GM21576 (cell line): ENCODE measurements around the gene ACAP1.

Experiments
- ATAC-seq: cut with Tn5 transposase; IDR thresholded peaks from one replicate; pipeline ENCODE4 v1.9.1; 2021; ENCODE audit warnings: mild to moderate bottlenecking, moderate library complexity; ENCODE audit not compliant: unreplicated experiment

ACAP1 gene, protein sequence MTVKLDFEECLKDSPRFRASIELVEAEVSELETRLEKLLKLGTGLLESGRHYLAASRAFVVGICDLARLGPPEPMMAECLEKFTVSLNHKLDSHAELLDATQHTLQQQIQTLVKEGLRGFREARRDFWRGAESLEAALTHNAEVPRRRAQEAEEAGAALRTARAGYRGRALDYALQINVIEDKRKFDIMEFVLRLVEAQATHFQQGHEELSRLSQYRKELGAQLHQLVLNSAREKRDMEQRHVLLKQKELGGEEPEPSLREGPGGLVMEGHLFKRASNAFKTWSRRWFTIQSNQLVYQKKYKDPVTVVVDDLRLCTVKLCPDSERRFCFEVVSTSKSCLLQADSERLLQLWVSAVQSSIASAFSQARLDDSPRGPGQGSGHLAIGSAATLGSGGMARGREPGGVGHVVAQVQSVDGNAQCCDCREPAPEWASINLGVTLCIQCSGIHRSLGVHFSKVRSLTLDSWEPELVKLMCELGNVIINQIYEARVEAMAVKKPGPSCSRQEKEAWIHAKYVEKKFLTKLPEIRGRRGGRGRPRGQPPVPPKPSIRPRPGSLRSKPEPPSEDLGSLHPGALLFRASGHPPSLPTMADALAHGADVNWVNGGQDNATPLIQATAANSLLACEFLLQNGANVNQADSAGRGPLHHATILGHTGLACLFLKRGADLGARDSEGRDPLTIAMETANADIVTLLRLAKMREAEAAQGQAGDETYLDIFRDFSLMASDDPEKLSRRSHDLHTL

DNA sequence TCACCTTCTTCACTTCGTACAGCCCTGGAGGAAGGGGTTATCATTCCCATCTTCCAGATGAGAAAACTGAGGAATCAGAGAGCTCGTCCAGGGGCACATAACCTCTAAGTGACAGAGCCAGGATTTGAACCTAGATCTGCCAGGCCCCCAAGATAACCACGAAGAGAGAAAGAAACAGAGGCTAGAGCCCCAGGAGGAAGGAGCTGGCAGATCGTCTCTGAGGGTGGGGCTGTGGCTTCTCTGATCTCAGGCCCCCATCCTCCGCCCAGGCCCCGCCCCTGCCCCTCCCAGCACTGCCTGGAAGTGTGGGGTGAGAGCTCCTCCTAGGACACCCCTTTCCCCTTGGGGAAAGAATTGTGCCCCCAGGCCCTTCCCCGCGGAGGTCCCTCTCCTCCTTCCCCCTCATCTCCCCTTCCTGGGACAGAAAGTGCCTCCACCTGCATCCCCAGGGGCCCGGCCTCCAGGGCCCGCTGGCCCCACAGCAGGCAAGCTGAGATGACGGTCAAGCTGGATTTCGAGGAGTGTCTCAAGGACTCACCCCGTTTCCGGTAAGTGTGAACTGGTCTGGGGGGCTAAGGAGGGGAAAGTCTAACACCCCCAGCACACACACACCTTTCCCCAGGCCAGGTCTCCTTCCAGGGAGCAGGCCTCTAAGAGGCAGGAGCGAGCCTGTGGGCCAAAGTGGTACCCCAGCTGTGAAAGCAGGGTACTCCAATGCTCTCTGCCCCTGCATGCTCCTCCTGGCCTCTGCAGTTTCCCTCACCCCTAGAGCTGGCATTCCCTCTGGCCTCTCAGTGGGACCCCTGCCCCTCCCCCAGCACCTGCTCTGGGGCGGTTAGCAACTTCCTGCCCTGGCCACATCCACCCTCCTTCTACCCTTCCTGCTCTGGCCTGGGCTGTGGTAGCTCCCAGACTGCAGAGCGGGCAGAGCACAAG lies at the start of gene ACAP1:
Gene ACAP1, plus strand, starts transcription at position 290 of the 936 bp plus-strand sequence. Its CDS starts 206 bp downstream, at position 496.
- peak; percentile 53 for ATAC-seq

DNA sequence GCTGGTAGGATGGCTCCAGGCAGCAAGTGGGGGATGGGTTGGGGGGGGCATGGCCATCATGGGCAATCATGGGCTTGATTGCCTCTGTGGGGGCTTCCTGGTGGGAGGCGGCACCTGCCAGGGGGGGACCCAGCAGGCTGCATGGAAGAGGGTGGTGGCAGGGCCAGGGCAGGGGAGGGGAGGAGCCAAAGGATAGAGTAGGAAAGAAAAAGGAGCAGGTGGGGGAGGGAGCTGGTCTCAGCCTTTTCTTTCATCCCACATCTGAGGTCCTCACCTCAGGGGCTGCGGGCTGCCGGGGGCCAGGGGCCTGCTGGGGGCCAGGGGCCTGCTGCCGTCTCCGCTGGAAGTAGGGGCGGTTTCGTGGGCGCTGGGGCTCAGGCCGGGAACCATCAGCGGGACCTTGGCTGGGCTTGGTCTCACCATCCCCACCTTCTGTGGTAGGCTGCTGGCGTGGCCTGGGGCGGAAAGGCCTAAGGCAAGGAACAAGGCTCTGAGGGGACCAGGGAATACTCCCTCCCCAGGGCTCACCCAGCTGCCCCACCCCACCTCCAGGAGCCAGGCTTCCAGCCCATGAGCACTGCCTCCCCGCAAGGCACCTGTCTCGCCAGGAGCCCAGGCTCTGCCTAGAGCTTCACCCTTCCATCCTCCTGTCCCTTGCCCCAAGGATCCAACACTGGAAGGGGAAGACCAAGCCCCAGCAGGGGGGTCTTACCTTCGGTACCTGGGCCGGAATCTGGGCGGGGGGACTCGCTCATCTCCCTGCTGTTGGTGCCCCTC lies 46.9 kb upstream of the ACAP1 start:
- ATAC-seq: no peak

DNA sequence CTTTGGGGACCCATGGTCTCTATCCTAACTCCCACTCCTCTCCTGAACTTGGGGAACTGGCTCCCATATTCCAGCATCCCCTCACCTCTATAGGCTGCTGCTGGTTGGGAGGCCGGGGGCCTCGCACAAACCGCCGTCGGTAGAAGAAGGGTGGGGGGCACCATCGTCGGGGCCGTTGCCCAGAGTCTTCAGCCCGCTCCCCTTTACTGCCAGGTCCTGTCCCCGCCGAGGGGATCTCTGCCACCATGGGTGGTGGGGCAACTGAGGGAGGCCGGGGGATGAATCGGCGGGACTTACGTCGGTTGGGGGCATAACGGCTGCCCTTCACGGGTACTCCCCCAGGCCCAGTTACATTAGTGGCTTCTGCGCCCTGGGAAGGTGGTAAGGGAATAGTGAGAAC lies 46.2 kb upstream of the ACAP1 start:
- no peak for ATAC-seq

DNA sequence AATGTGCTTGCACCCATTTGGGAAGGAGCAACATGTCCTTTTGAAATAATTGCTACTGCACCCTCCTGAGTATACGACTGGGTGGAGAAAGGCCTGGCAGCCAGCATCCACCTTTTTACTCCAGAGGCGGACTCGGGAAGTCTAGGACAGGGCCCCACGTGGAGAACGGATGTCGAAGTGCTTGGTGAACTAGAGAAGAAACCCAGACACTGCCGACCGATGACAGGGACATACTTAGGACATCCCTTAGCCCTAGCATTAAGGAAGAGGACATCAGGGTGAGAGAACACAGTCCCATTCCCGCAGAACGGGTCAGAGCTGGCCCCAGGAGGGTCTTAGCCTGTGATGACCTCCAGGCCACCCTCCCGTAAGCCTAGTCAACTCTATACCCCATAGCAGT lies 45.6 kb upstream of the ACAP1 start:
- no peak for ATAC-seq

DNA sequence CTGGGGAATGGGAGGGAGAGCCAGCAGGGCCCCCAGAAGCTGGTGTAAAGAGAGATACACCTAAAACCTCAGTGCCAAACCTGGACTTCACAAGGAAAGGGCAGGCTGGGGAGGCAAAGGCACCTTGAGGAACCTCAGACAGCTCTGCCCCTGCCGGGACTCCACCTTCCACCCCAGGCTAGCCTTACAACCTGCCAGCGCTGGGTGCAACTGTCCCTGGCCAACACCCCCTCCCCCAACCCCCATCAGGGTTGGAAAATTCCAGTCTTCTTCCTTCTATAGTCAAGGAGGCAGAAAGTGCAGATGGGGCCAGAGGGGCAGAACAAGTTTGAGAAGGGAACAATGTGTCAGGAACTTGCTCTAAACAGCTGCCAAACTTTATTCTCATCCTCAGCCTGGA lies 44.1 kb upstream of the ACAP1 start:
- no peak for ATAC-seq

DNA sequence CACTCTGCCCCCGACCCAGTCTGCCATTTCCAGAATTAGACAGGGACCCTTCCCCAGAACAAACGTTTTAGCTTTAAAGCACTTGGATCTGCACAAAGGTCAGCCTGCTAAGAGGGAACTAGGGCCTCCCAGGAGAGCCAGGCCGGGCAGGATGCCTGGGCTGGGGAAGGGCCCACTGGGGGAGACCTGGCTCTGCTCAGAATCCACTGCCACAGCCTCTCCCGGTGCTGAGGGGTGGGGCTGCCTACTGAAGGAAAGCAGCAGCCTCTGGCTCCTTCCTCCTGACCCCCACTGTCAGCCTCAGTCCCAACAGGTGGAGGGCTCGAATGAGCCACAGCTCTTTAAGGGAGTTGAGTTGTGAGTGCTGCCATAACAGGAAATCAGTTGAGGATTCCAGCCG lies 43.6 kb upstream of the ACAP1 start:
- ATAC-seq: no peak

DNA sequence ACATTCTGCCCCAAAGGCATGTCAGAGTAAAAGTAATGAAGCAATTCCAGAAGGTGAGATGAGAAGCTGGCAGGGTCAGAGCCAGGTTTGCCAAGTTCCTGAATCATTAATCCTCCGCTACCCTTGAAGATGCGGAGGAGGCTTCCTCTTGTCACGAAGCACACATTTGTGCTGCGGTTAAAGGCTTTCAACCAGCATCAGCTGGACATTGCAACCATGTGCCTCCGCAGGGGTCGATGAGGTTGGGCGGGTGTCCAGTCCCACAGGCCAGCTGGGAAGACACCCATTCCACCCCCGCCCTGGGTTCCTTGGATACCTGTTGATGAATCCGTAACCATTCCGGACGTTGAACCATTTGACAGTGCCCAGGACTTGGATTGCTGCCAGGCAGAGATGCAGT lies 43.2 kb upstream of the ACAP1 start:
- ATAC-seq: no peak

DNA sequence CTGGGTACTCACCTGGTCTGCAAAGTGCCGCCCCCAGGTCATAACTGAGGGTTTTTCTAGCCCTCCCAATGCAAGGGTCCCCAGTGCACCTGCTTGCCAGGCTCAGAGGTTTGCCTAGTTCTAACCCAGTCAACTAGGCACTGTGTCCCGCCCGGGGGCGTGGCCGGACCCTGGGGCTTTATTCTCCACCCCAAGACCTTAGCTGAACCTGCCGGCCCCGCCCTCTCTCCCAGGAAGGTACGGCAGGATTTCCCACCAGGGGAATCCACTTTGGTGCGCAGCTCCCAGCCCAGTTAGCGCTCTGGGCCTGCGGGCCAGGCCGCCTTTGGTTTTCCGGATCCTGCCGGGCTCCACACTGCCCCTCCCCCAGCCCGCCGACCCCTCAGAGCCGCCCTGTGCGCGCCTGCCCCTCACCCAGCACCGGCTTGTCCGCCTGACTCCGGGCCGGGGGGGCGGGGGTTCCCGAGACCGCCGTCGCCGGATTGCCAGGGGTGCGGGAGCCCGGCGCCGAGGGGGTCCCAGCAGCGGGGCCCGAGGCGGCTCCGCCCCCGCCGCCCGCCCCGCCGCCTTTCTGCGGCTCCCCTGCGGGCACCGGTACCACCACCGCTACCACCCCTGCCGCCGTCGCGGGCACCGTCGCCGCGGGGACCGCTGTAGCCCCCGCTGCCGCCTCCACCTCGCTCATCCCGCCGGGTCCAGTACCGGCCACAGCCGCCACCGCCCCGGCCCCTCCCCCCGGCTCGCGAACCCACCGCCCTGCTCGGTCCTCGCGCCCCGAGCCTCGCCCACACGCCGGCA lies 42.3 kb upstream of the ACAP1 start:
- no peak for ATAC-seq

DNA sequence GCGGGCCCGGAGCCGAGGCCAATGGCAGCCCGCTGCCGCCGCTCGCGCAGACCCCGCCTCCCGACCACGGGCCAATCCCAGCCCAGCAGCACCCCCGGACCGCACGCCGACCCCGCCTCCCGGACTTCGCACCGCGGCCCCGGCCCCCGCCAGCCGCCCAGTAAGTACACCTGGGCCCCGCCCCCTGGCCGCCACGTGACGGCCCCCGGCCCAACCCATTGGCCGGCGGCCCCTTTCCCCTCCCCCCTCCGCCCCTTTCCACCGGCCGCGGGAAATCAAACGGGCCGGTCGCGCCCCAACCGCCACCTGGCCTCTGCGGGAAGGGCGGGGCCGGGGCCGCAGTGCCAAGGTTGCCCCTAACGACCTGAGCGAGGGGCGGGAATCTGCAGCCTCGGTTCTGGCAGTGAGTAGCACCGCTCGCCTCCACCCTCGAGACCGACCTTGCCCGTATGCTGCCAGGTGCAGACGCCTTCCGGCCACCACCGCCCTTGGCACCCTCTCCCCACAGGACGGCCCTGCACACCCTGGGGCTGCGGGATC lies 41.6 kb upstream of the ACAP1 start, which contains the start of gene YBX2:
Gene YBX2, minus strand, starts transcription at position 26 of the 540 bp plus-strand sequence. CDS start 139 bp downstream, outside the sequence.
- no peak for ATAC-seq

DNA sequence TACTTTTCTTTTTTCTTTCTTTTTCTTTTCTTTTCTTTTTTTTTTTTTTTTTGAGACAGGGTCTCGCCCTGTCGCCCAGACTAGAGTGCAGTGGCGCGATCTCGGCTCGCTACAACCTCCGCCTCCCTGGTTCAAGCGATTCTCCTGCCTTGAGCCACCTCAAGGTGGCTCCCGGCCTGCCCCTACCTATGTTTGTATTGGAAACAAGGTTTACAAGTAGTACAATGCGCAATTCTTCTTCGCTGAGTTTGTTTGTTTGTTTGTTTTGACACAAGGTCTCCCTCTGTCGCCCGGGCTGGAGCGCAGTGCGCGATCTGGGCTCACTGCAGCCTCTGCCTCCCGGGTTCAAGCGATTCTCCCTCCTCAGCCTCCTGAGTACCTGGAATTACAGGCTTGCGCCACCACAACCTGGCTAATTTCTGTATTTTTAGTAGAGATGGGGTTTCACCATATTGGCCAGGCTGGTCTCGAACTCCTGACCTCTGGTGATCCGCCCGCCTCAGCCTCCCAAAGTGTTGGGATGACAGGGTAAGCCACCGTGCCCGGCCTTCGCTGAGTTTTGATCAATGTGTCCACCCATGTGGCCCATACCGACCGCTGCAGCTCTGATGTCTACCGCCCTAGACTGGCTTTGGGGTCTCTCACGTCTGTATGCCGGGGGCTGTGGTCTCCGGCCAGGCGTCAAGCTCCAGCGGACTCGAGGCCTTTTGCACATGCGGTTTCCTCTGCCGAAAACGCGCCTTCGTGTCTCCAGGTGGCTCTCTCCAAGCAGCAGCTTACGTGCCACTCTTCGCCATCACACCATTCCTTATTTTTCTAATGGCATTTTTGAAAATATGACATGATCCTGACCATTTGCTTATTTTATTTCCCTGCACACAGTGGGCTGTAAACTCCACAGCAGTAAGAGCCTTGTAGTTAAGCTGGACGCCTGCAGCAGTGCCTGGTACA lies 40.8 kb upstream of the ACAP1 start:
- no peak for ATAC-seq

DNA sequence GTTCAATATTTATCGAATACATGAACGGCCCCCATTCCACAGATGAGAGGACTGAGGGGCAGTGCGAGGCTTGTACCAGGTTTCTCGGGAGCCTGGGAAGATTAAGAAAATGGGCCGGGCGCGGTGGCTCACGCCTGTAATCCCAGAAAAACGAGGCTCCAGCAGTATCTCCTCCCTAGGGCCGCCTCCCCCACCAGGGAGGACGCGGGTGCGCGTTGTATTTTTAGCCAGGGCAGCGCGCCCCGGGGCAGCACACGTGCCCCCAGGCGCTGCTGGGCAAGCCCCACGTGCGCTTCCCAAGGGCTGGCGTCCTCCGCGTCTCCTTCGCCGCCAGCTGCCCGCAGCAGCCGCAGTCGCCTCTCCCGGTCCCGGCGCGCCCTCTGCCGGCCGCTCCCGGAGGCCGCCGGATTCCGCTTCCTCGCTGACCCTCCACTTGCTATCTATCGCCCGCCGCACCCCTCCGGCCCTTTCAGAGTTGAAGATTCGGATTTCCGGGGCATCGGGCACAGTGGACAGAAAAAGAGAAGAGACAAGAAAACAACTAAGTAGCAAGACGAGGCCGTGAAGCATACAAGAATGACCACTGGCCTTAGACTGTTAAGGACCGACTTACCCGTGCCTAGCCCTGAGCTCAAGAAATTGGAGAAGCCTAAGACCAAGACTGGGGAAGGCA lies 40.0 kb upstream of the ACAP1 start:
- ATAC-seq: no peak

DNA sequence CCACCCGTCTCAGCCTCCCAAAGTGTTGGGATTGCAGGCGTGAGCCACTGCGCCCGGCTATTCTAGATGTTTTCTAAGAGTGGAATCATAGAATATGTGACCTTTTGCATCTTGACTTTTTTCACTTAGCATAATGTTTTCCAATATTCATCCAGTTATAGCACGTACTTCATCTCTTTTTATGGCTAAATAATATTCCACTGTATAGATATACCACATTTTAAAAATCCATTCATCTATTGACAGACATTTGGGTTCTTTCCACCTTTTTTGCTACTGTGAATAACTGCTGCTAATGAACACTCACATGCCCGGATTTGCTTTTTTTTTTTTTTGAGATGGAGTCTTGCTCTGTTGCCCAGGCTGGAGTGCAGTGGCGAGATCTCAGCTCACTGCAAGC lies 32.1 kb upstream of the ACAP1 start:
- ATAC-seq: no peak

DNA sequence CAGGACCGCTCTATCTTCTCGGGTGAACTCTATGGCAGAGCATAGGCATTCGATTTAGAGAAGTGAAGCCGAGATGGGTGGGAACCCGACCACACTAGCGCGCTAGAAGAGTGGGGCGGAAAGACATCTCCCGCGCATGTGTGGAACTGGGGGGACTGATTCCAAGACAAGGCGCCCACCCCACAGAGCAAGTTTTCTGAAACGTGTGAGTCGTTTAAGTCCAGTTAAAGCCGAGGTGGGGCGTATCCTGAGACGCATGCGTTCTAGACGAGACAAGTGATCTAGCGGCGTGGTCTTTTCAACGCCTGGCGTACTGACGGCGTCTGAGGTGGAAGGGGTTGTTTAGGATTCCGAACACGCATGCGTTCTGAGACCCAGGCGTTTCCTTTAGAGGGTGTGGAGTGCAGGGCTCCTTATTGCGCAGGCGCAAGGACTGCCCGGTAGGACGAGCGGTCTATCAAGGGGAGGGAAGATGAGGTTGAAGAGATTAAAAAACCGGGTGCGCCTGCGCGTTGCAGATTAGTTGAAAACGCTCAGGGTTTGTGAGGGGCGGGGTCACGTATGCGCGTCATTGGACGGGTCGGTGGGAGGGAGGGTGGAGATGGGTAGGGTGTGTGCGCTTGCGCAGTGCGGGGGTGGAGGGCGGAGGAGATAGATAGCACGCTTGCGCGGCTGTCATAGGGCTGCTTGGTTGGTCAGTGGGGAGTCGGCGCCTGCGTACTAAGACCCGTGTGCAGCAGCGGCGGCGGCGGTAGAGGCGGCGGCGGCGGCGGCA lies 29.2 kb upstream of the ACAP1 start, which contains the start of gene EIF5A:
Gene EIF5A, plus strand, starts transcription at position 718 of the 775 bp plus-strand sequence. CDS start 2,008 bp downstream, outside the sequence.
- peak; percentile 61 for ATAC-seq

DNA sequence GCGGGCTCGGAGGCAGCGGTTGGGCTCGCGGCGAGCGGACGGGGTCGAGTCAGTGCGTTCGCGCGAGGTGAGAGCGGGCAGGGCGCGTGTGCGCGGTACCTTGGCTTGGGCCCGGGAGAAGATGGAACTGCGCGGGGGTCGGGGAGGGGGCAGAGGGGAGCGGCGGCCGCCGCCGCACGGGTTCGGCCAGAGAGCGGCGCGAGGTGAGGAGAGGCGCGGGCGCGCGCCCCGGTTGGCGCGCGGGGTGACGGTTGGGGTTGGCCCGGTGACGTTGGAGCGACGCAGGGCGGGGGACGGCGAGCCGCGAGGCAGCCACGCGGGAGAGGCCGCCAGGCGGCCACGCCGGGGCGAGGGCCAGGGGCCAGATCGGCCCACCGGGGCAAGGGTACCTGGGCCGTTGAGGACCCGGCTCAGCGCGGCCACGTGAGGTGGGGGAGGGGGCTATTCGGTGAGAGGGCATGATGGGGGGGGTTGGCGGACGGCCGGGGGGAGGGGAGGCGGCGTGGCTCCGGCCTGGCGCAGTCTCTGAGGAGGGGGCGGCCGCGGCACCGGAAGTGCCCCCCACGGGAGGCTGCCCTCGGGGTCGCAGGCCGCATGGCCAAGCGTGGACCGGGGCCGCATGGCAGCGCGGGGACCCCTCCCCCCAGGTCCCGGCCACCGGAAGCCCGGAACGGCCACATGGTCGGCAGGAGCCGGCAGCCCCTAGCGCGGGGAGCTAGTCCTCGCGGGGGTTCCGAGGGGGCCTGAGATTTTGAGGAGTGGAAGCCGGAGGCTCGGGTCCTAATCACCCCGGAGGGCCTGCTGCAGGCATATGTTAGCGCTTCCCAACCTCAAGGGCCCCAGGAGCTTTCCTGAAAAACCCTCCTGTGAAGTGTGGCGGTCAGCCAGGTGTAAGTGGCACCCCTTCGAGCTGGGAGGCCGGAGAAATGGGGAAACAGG lies 28.4 kb upstream of the ACAP1 start:
- ATAC-seq: no peak

DNA sequence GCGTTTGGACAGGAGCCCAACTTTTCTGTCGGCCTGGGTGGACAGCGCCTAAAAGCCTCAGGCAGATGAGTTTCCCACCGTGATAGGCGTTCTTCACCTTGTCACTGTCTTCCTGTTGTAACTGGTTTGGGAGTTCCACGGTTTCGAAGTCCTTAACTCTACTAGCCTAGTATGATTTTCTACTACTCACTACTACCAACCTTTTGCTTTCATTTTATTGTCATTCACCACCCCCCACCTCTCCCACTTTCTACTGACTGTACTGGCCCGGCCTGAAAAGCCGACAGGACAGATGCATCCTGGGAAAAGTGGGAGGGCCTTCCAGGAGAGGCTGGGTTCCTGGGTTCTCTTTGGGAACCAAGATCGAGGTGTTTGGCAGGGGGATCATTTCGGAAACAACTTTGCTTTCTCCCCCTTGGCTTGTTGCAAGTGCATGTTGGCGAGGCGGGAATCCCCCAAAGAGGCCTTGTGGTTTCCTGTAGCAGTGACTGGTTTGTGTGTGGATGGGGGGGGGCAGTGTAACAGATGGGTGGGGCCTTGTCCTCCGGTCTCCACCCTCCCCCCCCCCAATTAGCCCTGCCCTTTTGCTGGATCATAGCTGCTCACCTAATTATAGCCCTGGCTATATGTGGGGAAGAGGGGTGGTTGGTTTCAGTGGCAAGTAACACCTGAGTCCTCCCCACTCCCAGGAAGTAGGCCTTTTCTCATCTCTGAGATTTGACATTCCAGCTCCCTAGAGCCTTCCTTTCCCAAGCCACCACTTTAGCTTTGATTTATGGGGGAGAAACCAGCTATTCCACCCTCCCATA lies 27.5 kb upstream of the ACAP1 start:
- ATAC-seq: no peak
